Activated T-helper 1 cell treated with anti-CD3 and anti-CD28 coated beads, Interleukin-12 subunit alpha, Interleukin-12 subunit beta, Interleukin-2, Interleukin-4 antibody, amounts not matched to agents 30 ng/mL and 10 ng/mL and 1 ng/mL, durations not matched to agents 14 hours and 24 hours and 36 hours (primary cell): ENCODE measurements around the gene NOPCHAP1. TPM values are rescaled to one million over a fixed set of nuclear protein-coding genes. Genes with fewer than 3 reads are reported as not detected.

Experiments
- total RNA-seq: library from RNA; stranded (reverse); gene quantifications from 2 replicates; pipeline ENCODE4 v1.2.3, GENCODE V29; 2022

Gene NOPCHAP1
- total RNA-seq, 1 donor from 2014 or later = 28.0 TPM

Other genes starting within 250 kb of the NOPCHAP1 start
- gene SLC41A2, start 28.0 kb upstream of the NOPCHAP1 start, total RNA-seq = 16.4 and 19.0 TPM in 2 replicates
- gene ALDH1L2, start 98.1 kb downstream of the NOPCHAP1 start, total RNA-seq = 1.1 and 1.5 TPM in 2 replicates
- gene WASHC4, start 121.4 kb downstream of the NOPCHAP1 start, total RNA-seq = 34.5 and 36.3 TPM in 2 replicates
- 22.9 and 27.8 TPM in 2 replicates for gene APPL2, start 249.9 kb downstream of the NOPCHAP1 start, total RNA-seq